IMR-90 (cell line): ENCODE measurements around the gene LMAN2L. TPM values are rescaled to one million over a fixed set of nuclear protein-coding genes. Genes with fewer than 3 reads are reported as not detected.

Source experiments
- ATAC-seq: fragments of 200-7000 bp; cut with Tn5 transposase; 2 replicates; pipeline ENCODE4 v1.9.1; 2020; ENCODE audit warnings: low read depth, mild to moderate bottlenecking, moderate library complexity
- BruUV-seq: library from RNA; stranded (reverse); fragments of 400-500 nt; replicated peaks from 2 replicates; lab custom pipeline; 2021; lab: Mats Ljungman, UMichigan
- CTCF ChIA-PET: fragments of 300-600 bp; formaldehyde crosslinking; extraction: SDS; loops from one replicate; lab custom pipeline; 2021; ENCODE audit warnings: antibody characterized with exemption; lab: Yijun Ruan, JAX
- POLR2A ChIA-PET: fragments of 300-600 bp; sonication (Branson Sonifier 250); formaldehyde crosslinking; loops from one replicate; lab custom pipeline; 2022; ENCODE audit warnings: antibody characterized with exemption; ENCODE audit not compliant: unreplicated experiment; lab: Charles Lee
- DNase-seq: peaks from one replicate; pipeline ENCODE4 v3.0.0; 2013
- H2AFZ ChIP-seq: replicated peaks from 2 replicates; pipeline ENCODE3; 2013; ENCODE audit warnings: low read length, mild to moderate bottlenecking; ENCODE audit not compliant: poor library complexity
- H2AK5ac ChIP-seq: 2 replicates; pipeline ENCODE4 v1.6.1; 2013; ENCODE audit warnings: low read depth, low read length, inconsistent platforms
- H2AK9ac ChIP-seq: replicated peaks from 2 replicates; pipeline ENCODE3; 2013; ENCODE audit warnings: mild to moderate bottlenecking, low read depth, low read length, moderate library complexity; ENCODE audit not compliant: poor library complexity
- H2BK120ac ChIP-seq: 2 replicates; pipeline ENCODE4 v1.6.1; 2013; ENCODE audit warnings: low read depth, low read length, inconsistent platforms
- H2BK15ac ChIP-seq: 3 replicates; pipeline ENCODE4 v1.6.1; 2013; ENCODE audit warnings: low read depth, low read length, inconsistent platforms
- H2BK20ac ChIP-seq: 2 replicates; pipeline ENCODE4 v1.6.1; 2013; ENCODE audit warnings: low read depth, mild to moderate bottlenecking, inconsistent platforms, low read length, moderate library complexity
- H2BK5ac ChIP-seq: 2 replicates; pipeline ENCODE4 v1.6.1; 2013; ENCODE audit warnings: mild to moderate bottlenecking, low read depth, low read length, inconsistent platforms; ENCODE audit not compliant: poor library complexity, severe bottlenecking
- H3K14ac ChIP-seq: replicated peaks from 2 replicates; pipeline ENCODE4 v1.6.1; 2013; ENCODE audit warnings: low read depth, low read length, inconsistent platforms
- H3K18ac ChIP-seq: 2 replicates; pipeline ENCODE4 v1.6.1; 2013; ENCODE audit warnings: low read depth, low read length, control low read depth
- H3K23ac ChIP-seq: 2 replicates; pipeline ENCODE4 v1.6.1; 2013; ENCODE audit warnings: low read depth, low read length, inconsistent platforms
- H3K27ac ChIP-seq: 2 replicates; pipeline ENCODE4 v1.5.1; 2013; ENCODE audit warnings: mild to moderate bottlenecking, control low read depth, low read length; ENCODE audit not compliant: insufficient read depth
- H3K27me3 ChIP-seq: 2 replicates; pipeline ENCODE4 v1.6.1; 2013; ENCODE audit warnings: low read length; ENCODE audit not compliant: control insufficient read depth, insufficient read depth
- H3K36me3 ChIP-seq: 2 replicates; pipeline ENCODE4 v1.6.1; 2013; ENCODE audit warnings: low read length, mixed read lengths; ENCODE audit not compliant: control insufficient read depth, insufficient read depth
- H3K4ac ChIP-seq: 2 replicates; pipeline ENCODE4 v1.6.1; 2013; ENCODE audit warnings: low read depth, low read length, inconsistent platforms
- H3K4me1 ChIP-seq: 2 replicates; pipeline ENCODE4 v1.6.1; 2013; ENCODE audit warnings: low read length, mixed read lengths; ENCODE audit not compliant: control insufficient read depth, insufficient read depth
- H3K4me2 ChIP-seq: 2 replicates; pipeline ENCODE4 v1.6.1; 2013; ENCODE audit warnings: low read depth, mild to moderate bottlenecking, control low read depth, low read length, moderate library complexity
- H3K4me3 ChIP-seq: 2 replicates; pipeline ENCODE4 v1.5.1; 2013; ENCODE audit warnings: low read depth, mild to moderate bottlenecking, control low read depth, low read length, moderate library complexity; ENCODE audit not compliant: insufficient read depth
- H3K56ac ChIP-seq: 2 replicates; pipeline ENCODE4 v1.6.1; 2013; ENCODE audit warnings: low read length, inconsistent platforms; ENCODE audit not compliant: insufficient read depth; ENCODE audit errors: extremely low read depth
- H3K79me1 ChIP-seq, 2 experiments: 2 replicates each; pipeline ENCODE4 v1.6.1; 2013; ENCODE audit warnings: low read length in 2 of 2, inconsistent platforms in 1 of 2, low read depth in 1 of 2
- H3K9ac ChIP-seq: 2 replicates; pipeline ENCODE4 v1.6.1; 2013; ENCODE audit warnings: low read depth, low read length, control low read depth
- H3K9me1 ChIP-seq: 2 replicates; pipeline ENCODE4 v1.6.1; 2013; ENCODE audit warnings: low read length, inconsistent platforms; ENCODE audit not compliant: insufficient read depth
- H3K9me3 ChIP-seq: 2 replicates; pipeline ENCODE4 v1.6.1; 2013; ENCODE audit warnings: low read length; ENCODE audit not compliant: control insufficient read depth, insufficient read depth
- H4K20me1 ChIP-seq: 2 replicates; pipeline ENCODE4 v1.6.1; 2013; ENCODE audit warnings: low read length, inconsistent platforms; ENCODE audit not compliant: insufficient read depth
- H4K5ac ChIP-seq: 2 replicates; pipeline ENCODE4 v1.6.1; 2013; ENCODE audit warnings: mild to moderate bottlenecking, low read depth, low read length, control low read depth
- H4K8ac ChIP-seq, 2 experiments: 2 replicates each; pipeline ENCODE4 v1.6.1; 2013; ENCODE audit warnings: low read depth in 2 of 2, low read length in 2 of 2, control low read depth in 1 of 2, inconsistent platforms in 1 of 2
- H4K91ac ChIP-seq: 2 replicates; pipeline ENCODE4 v1.6.1; 2013; ENCODE audit warnings: low read depth, low read length, inconsistent platforms; ENCODE audit not compliant: insufficient read depth
- BHLHE40 ChIP-seq: fragments of 150-350 bp; IDR thresholded peaks from 2 replicates; pipeline ENCODE4 v1.6.1; 2016; ENCODE audit warnings: mild to moderate bottlenecking, low read depth, low read length
- CEBPB ChIP-seq: IDR thresholded peaks from 2 replicates; pipeline ENCODE4 v1.6.1; 2012; ENCODE audit warnings: low read depth, low read length, improper control_type of control experiment
- CHD1 ChIP-seq: IDR thresholded peaks from 2 replicates; pipeline ENCODE4 v1.6.1; 2012; ENCODE audit warnings: low read depth, low read length, improper control_type of control experiment
- CTCF ChIP-seq: conservative IDR thresholded peaks from 2 replicates; pipeline ENCODE4 v1.5.1; 2012; ENCODE audit warnings: mild to moderate bottlenecking, low read depth, low read length, improper control_type of control experiment
- MAFK ChIP-seq: IDR thresholded peaks from 2 replicates; pipeline ENCODE4 v1.6.1; 2012; ENCODE audit warnings: low read depth, low read length, improper control_type of control experiment
- MXI1 ChIP-seq: IDR thresholded peaks from 2 replicates; pipeline ENCODE4 v1.6.1; 2012; ENCODE audit warnings: low read depth, mild to moderate bottlenecking, low read length, moderate library complexity, borderline replicate concordance
- POLR2A ChIP-seq: IDR thresholded peaks from 2 replicates; pipeline ENCODE4 v1.6.1; 2012; ENCODE audit warnings: mild to moderate bottlenecking, low read depth, low read length
- RAD21 ChIP-seq: IDR thresholded peaks from 2 replicates; pipeline ENCODE4 v1.6.1; 2012; ENCODE audit warnings: low read length, improper control_type of control experiment
- RFX5 ChIP-seq: IDR thresholded peaks from 2 replicates; pipeline ENCODE4 v1.8.0; 2012; ENCODE audit warnings: low read depth, mild to moderate bottlenecking, low read length, moderate library complexity
- SMC3 ChIP-seq: fragments of 150-350 bp; IDR thresholded peaks from 2 replicates; pipeline ENCODE4 v1.6.1; 2016; ENCODE audit warnings: low read depth, mild to moderate bottlenecking, antibody characterized with exemption, low read length, moderate library complexity
- WGBS, 2 experiments: methylation state at CpG; one replicate each; pipeline versions ENCODE4 v1.1.5 to v1.1.7; 2013; ENCODE audit warnings: missing lambda C conversion rate in 2 of 2; ENCODE audit not compliant: insufficient read length in 1 of 2; ENCODE audit errors: extremely low coverage in 2 of 2; 5-methylcytosine and 5-hydroxymethylcytosine counted together
- dilution Hi-C: fragments of 300-500 bp; cut with HindIII; formaldehyde crosslinking; loops from one replicate; pipeline ENCODE4 v1.14.3; 2018; ENCODE audit warnings: low sequenced_read_pairs; ENCODE audit not compliant: unreplicated experiment
- in situ Hi-C: fragments of 300-500 bp; cut with MboI; formaldehyde crosslinking; loops from 3 replicates; pipeline ENCODE4 v1.14.3; 2019; ENCODE audit warnings: low sequenced_read_pairs, inconsistent platforms, mixed read lengths
- intact Hi-C: fragments of 100-400 bp; cut with micrococcal nuclease; formaldehyde crosslinking; loops from 2 replicates; pipeline ENCODE4 v1.10.0; 2022
- polyA plus RNA-seq, 3 experiments: library from polyadenylated mRNA; depleted of rRNA; stranded (reverse); fragments of >200 nt; gene quantifications; 2 replicates each; pipeline ENCODE4 v1.2.3, GENCODE V29; 2012; ENCODE audit warnings: low replicate concordance in 1 of 3
- total RNA-seq: library from RNA; depleted of rRNA; stranded (reverse); fragments of >200 nt; gene quantifications from 2 replicates; pipeline ENCODE4 v1.2.3, GENCODE V29; 2012
- TF ChIP-seq, protein P1 (sequence below): fragments of 150-350 bp; IDR thresholded peaks from 2 replicates; pipeline ENCODE4 v1.6.1; 2016; ENCODE audit warnings: low read depth, mild to moderate bottlenecking, low read length, moderate library complexity, borderline replicate concordance
- TF ChIP-seq, protein P2 (sequence below): fragments of 150-350 bp; IDR thresholded peaks from 2 replicates; pipeline ENCODE4 v1.6.1; 2017; ENCODE audit warnings: mild to moderate bottlenecking, antibody characterized with exemption, low read length, low read depth

Gene LMAN2L
- total and polyA plus RNA-seq, 2 of the 4 experiments (the other 2 are of a cell fraction), result 22.5 to 22.9 TPM

GRCh38 chr2:96788442-96789244, 48.8 kb upstream of the LMAN2L start:
- no peak overlapping the region; the same call in 1 of the 2 replicates for H3K14ac ChIP-seq
- no peaks in the 10 kb centered on the region for H3K27me3 ChIP-seq
- peak overlapping the region; percentile 8 for H2AFZ ChIP-seq
- H2BK5ac ChIP-seq, result no peak overlapping the region
- WGBS, 2 experiments, result 71% methylated on average over 3 of the region's 17 CpGs; no CpG with 5 or more reads in 1 of the 2 experiments
- intact Hi-C loops, result no loop called here
- no peak overlapping the region for H2BK20ac ChIP-seq
- ChIA-PET POLR2A (no interaction called here), CTCF (no interaction called here)
- DNase-seq, result peak; percentile 15
- no peak overlapping the region for H2BK15ac ChIP-seq
- no peak overlapping the region for H3K4ac ChIP-seq
- H4K91ac ChIP-seq, result no peak overlapping the region
- no peak overlapping the region for H3K4me2 ChIP-seq
- dilution Hi-C loops, result no loop called here
- no peak overlapping the region for H2BK120ac ChIP-seq
- no peak overlapping the region for H2AK9ac ChIP-seq
- no peak overlapping the region for H3K56ac ChIP-seq
- no peaks in the 10 kb centered on the region; a peak in 1 of 4 replicates for H3K79me1 ChIP-seq
- H3K9me1 ChIP-seq, result peaks cover 11% of the 10 kb centered on the region
- H4K20me1 ChIP-seq, result peaks cover 2% of the 10 kb centered on the region
- no peaks in the 10 kb centered on the region for H3K36me3 ChIP-seq
- no peak overlapping the region for H4K8ac ChIP-seq
- no peak overlapping the region for H3K23ac ChIP-seq
- H3K4me1 ChIP-seq, result peaks cover 6% of the 10 kb centered on the region
- no peak overlapping the region for H3K9ac ChIP-seq
- H3K18ac ChIP-seq, result no peak overlapping the region
- in situ Hi-C loops, result no loop called here
- no peaks in the 10 kb centered on the region for H3K9me3 ChIP-seq
- no peak overlapping the region for H3K27ac ChIP-seq
- BruUV-seq, result no TSS peak
- no peak for TF ChIP-seq SMC3
- TF ChIP-seq, protein P1, sequence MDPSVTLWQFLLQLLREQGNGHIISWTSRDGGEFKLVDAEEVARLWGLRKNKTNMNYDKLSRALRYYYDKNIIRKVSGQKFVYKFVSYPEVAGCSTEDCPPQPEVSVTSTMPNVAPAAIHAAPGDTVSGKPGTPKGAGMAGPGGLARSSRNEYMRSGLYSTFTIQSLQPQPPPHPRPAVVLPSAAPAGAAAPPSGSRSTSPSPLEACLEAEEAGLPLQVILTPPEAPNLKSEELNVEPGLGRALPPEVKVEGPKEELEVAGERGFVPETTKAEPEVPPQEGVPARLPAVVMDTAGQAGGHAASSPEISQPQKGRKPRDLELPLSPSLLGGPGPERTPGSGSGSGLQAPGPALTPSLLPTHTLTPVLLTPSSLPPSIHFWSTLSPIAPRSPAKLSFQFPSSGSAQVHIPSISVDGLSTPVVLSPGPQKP, result no peak
- TF ChIP-seq CTCF, result no peak
- no peak for TF ChIP-seq RFX5
- TF ChIP-seq MAFK, result no peak
- TF ChIP-seq BHLHE40, result no peak
- no peak for TF ChIP-seq POLR2A
- TF ChIP-seq CHD1, result no peak
- no peak for TF ChIP-seq RAD21
- TF ChIP-seq CEBPB, result no peak
- TF ChIP-seq, protein P2, sequence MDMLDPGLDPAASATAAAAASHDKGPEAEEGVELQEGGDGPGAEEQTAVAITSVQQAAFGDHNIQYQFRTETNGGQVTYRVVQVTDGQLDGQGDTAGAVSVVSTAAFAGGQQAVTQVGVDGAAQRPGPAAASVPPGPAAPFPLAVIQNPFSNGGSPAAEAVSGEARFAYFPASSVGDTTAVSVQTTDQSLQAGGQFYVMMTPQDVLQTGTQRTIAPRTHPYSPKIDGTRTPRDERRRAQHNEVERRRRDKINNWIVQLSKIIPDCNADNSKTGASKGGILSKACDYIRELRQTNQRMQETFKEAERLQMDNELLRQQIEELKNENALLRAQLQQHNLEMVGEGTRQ, result no peak
- no peak for TF ChIP-seq MXI1
- H3K4me3 ChIP-seq, result no peak overlapping the region
- peak overlapping the region; percentile 73; the same call in 1 of the 2 replicates for H2AK5ac ChIP-seq
- no peak overlapping the region for H4K5ac ChIP-seq
- ATAC-seq, result peak; percentile 40
